Testis (tissue), 2 donors: ENCODE results near the gene LACTB.

ENCODE experiments used
- CTCF ChIP-seq, 3 experiments: fragments of 450-650 bp in 2 of 3; fragments of 200-600 bp in 1 of 3; sonication (generic) in 1 of 3; IDR thresholded peaks; one replicate each; pipeline ENCODE4 v1.5.1; 2016 to 2019; ENCODE audit warnings: antibody characterized with exemption in 3 of 3, mild to moderate bottlenecking in 2 of 3, moderate library complexity in 1 of 3
- POLR2A ChIP-seq: fragments of 450-650 bp; IDR thresholded peaks from one replicate; pipeline ENCODE4 v1.6.1; 2017; ENCODE audit warnings: antibody characterized with exemption, mild to moderate bottlenecking, moderate library complexity

- TF ChIP-seq CTCF (IDR thresholded peaks at IDR 0.05) = no peak
- no peak for TF ChIP-seq POLR2A
These were observed 13.6 kb downstream of the LACTB start for GRCh38 chr15:63135281-63135680.
